HPDE6-E6E7 (cell line): ENCODE measurements around the gene PFKL.

ENCODE experiments used
- DNase-seq: peaks from one replicate; pipeline ENCODE4 v3.0.0; 2011; ENCODE audit warnings: missing footprints; ENCODE audit errors: extremely low spot score

The PFKL gene

DNA sequence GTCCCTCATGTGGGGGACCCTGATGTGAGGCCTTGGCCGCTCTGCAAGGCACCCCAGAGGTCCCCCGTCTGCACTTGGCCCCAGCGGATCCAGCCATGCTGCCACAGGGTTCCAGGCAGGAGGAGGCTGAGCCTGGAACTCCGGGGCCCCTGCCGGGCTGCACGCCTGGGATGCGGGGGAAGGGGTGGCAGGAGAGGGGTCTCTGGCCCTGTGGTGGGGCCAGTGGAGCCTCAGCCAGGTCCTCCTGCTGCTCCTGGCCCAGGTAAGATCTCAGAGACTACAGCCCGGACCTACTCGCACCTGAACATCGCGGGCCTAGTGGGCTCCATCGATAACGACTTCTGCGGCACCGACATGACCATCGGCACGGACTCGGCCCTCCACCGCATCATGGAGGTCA is 12.9 kb downstream of the PFKL start:
- DNase-seq = no peak

DNA sequence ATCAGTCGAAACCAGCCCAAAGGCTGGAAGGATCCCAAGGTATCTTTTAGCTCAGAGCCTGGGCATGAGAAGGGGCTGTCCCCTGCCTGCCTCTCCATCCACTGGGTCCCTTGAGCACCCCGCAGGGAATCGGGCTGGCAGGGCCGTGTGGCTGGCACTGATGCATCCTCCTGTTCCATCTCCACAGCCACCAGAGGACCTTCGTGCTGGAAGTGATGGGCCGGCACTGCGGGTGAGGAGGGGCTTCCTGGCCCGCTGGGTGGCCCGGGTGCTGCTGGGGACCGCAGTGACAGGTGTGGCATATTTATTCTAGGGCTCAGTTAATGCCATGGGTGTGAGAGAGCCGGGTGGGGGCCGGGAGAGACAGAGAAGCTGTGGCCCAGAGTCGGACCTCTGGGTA is 13.6 kb downstream of the PFKL start:
- no peak for DNase-seq

DNA sequence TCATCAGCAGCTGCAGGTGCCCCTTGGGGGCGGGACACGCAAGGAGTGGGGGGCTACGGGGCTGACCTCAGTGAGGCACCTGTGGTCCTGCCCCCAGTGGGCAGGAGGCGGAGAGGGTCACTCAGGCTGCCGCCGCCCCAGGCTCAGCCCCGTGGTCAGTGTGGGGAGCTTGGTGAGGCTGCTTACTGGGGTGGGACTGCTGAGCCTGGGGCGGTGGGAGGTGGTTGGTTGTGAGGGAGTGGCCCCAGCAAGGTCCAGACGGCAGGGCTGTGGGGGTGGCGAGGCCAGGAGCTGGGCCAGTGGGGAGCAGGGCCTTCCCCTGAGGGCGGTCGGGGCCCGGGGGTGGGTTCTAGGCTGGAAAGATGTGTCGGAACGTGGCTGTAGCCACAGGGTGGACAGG is 14.3 kb downstream of the PFKL start:
- no peak for DNase-seq

DNA sequence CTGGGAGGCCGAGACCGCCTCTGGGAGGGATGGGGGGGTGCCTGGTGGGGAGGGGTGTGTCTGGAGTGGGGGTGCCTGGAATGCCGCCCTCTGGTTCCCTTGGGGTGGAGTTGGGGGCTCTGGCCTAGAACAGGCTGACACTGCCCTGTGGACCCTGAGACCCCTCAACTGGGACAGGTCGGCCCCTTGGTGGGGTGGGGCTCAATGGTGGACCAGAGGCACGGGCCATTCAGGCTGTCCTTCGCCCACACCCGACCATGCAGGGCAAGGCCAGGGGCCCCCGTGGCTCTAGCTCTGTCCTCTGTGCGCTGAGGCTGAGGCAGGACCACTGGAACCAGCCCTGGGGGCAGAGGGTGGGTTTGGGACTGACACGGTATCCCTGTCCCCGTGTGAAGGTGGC is 14.7 kb downstream of the PFKL start:
- DNase-seq = no peak

DNA sequence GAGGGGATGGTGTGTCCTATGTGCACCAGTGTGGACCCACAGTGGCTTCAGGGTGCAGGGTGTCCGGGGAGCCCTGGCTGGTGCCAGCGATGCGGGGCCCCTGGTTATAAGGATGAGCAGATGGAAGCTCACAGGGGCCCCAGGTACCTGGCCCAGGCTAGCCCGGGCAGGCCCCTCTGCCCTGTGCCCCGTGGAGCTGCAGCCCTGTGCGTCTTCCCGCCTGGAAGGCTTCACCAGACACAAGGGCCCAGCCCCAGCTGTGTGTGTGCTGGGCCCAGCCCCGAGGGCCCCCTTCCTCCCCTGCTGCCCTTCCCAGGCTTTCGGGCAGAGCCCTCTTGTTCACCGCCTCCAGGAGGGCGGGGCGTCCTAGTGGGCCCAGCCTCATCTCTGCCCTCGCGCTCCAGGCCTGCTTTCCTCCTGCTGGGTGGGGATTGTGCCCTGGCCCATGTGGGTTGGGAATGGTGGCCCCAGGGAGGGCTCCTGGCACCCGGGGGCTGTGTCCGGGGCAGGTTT is 15.9 kb downstream of the PFKL start:
- no peak for DNase-seq

DNA sequence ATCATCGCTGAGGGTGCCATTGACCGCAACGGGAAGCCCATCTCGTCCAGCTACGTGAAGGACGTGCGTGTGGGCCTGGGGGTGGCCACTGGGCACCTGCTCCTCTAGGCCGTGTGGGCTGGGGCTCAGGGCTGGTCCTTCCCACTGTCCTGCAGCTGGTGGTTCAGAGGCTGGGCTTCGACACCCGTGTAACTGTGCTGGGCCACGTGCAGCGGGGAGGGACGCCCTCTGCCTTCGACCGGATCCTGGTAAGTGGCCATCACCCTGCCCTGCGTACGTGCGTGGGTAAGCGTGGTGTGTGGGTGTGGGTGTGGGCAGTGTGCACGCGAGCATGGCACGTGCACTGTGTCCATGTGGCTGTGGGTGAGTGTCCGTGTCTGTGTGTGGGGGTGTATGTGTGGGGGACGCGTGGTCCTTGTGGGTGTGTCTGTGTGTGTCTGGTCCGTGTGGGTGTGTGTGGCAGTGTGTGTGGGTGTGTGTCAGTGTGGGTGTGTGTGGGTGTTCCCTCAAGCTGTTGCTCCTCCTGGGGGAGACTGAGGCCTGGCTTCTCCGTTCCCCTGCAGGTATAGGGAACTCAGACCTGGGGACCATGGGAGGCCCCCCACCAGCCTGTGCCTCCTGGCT is 16.5 kb downstream of the PFKL start:
- no peak for DNase-seq

DNA sequence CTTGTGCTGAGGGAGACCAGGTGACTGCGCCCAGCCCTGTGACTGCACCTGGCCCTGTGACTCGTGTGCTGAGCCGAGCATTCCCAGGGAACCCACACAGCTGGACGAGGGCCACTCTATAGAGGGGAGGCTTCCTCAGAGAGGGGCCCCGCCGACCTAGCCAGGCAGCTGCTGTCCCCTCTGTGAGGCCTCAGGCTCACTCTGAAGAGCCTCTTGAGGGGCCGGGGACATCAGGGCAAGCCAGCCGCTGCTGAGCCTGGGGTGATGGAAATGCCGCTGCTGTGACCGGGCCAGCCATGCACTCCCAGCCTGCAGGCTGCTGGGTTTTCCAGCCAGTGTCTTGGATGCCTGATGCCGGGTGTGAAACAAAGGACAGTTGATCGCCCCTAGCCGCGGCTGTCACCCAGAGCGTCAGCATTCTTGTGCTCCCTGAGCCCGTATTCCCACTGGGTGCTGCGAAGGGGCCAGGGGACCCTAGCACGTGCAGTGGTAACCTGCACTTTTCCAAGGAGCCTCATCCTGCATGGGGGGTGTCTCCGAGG is 17.5 kb downstream of the PFKL start:
- no peak for DNase-seq

DNA sequence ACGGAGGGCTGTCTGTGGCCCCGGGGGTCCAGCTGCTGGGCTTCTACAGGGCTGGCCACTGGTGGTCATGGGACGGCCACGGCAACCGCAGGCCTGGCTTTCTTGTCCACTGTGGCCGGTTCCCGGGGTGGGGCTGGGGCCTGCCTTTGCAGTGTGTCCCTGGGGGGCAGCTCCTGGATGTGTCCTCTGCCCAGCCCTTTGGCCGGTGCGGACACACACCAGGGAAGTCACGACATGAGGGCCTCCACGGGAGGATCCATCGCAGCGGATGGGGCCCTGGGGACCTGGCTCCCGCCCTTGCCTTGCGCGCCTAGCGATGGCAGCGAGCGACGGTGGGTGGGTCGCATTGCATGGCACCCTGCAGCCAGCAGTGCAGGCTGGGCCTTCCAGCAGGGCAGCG is 18.0 kb downstream of the PFKL start:
- no peak for DNase-seq

DNA sequence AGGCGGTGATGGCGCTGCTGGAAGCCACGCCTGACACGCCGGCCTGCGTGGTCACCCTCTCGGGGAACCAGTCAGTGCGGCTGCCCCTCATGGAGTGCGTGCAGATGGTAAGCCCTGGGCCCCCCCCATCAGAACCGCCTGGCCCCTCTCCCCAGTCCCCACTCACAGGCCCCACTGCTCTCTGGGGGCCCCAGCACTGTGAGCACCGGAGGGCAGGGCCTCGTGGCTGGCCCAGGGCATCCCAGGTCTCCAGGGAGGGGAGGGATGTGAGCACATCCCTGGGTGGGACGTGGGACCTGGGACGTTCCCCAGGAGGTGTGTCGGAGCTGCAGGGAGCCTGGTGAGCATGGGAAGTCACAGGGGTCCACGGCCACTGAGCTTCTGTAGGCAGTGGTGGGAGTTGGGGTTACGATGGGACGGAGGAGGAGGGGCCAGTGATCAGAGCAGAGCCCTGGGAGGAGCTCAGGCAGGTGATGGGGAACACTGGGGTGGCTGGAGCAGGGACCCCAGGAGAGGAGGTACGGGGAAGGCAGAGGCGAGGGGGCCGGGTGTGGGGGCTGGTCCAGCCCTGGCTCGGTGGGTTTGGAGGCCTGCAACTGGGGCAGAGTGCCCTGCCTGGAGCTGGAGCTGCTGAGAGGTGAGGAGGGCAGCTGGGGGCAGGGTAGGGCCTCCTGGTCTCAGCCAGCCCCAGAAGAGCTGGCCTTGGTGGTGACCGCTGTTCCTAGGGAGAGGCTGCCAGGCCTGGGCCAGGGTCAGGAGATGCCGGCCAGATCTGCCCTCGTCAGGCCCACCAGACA is 18.8 kb downstream of the PFKL start:
- DNase-seq = no peak

DNA sequence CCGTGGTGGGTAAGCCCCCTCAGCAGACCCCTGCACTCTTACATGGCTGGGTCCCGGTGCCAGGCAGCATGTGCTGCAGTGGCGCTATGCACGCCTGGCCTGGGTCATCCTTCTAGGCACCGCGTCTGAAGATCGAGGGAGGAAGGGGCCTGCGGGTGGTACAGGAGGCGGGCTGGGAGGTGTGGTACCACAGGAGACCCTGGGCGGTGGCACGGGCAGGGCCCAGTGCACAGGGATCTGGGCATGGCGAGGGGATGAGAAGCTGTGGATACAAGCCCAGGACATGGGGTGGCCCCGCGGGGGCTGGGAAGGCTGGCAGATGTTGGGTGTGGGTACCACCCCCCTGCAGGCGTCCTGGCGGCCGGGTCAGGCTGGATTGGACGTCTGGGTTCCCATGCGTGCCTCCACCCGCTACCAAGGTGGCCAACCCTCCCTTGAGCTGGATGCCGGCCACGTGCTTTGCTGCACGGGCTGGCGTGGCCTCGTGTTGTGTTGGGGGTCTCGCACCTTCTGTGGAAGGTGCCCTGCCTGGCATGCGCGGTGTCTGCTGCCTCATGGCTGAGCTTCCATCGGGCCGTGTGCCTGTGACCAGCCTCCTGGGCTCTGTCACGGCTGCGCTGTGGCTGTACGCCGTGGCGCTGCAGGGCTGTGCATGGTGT is 19.7 kb downstream of the PFKL start:
- DNase-seq = no peak

DNA sequence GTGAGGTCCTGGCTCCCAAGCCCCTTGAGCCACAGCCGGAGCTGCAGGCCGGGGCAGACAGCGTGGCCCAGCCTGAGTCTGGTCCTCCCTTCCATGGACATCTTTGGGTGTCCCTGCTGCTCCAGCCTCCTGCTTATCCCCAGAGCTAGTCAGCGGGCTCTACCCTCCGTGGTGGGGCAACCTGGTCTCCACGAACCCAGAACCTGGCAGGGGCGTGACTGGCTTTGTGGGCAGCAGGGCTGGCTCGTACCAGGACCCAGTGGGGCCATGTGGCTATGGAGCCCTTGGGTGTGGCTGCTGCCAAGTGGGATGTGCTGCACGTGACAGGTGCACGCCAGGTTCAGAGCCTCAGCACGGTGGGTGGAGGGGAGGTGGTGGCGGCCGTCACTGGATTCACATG is 21.0 kb downstream of the PFKL start:
- DNase-seq = no peak

DNA sequence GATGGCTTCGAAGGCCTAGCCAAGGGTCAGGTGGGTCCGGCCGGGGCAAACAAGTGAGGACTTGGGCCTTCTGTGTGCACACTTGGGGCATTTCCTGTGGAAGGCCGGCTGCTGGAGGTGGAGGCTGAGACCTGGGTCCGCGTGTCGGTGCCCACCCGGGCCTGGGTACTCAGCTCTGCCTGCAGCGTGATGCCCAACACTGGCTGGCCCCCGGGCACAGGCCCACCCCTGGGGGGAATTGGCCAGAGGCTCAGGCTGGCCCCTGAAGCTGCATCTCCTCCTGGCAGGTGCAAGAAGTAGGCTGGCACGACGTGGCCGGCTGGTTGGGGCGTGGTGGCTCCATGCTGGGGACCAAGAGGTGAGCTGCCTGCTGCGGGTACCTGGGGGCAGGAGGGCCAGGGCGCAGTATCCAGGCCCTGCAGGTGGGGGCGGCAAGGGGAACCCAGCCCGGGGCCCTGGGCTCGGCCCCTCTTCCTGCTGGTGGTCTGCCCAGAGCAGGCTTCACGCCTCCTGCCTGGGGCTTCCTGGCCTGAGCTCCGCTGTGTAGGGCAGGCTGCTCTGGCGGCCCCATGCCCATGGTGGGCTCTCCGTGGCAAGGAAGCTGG is 22.1 kb downstream of the PFKL start:
- no peak for DNase-seq

DNA sequence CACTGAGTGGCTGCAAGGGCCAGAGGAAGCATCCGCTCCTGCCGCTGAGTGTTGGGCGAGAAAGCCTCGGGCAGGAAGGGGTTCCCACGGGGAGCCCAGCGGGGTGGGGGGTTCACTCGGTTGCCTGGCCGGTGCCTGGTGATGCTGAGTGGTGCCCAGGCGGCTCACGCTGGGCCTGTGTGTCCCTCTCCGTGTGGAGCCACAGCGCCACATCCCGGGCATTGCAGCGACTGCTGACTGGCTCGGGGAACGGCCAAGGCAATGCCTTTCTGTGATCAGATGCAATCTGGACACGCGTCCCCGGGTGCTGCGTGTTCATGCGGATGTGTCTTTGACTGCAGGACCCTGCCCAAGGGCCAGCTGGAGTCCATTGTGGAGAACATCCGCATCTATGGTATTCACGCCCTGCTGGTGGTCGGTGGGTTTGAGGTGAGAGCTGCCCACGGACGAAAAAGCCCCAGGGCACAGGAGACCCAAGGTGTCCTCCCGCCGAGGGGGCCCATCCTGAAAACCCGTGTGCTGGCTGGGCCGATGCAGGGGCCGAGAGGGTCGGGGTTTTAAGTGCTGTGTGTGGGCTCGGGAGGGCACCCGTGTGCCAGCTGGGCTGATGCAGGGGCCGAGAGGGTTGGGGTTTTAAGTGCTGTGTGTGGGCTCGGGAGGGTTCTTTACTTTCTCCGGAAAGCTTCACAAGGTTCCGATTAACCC is 22.9 kb downstream of the PFKL start:
- no peak for DNase-seq

DNA sequence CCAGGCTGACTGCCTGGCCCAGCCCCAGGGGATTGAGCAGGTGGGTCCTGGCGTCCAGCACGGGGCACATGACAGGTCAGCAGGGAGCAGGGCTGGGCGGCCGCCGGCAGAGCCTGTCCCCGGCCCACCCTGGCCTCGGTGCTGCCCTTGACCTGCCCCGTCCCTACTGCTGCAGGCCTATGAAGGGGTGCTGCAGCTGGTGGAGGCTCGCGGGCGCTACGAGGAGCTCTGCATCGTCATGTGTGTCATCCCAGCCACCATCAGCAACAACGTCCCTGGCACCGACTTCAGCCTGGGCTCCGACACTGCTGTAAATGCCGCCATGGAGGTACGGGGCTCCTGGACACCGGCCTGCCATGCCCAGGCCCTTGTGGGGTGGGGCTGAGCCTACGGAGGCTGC is 23.7 kb downstream of the PFKL start:
- no peak for DNase-seq

DNA sequence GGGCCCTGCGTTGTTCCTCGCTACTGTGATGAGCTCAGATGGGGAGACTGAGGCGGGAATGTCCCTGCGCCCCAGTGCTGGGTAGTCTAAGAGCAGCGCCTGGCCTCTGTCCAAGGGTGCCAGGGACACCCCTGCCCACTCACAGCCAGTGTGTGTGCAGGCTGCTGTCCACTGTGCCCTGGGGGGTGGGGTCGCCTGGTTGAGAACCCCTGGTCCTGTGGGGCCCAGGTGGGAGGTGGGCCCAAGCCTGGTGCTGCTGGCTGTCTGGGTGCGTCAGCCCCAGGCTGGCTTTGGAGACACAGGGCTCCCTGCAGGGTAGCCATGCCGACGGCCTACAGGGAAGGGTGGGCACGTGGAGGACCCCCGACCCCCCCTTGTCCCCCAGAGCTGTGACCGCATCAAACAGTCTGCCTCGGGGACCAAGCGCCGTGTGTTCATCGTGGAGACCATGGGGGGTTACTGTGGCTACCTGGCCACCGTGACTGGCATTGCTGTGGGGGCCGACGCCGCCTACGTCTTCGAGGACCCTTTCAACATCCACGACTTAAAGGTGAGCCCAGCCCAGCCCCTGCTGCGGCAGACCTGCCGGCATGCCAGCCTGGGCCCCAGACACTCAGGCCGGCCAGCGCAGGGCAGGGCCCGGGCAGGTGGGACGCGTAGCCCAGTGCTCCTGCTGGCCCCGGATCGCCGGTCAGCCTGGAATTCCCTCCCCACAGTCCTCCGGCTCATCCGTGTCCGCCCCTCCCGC is 24.4 kb downstream of the PFKL start:
- no peak for DNase-seq

DNA sequence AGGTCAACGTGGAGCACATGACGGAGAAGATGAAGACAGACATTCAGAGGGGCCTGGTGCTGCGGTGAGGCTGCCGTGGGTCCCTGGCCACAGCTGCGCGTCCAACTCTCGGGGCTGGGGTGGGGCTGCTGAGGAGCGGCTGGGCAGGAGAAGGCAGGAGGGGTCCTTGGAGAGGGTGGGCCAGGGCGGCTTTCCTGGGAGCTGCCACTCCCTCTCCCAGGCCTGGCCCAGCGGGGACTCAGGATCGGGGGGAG is 24.9 kb downstream of the PFKL start:
- no peak for DNase-seq

DNA sequence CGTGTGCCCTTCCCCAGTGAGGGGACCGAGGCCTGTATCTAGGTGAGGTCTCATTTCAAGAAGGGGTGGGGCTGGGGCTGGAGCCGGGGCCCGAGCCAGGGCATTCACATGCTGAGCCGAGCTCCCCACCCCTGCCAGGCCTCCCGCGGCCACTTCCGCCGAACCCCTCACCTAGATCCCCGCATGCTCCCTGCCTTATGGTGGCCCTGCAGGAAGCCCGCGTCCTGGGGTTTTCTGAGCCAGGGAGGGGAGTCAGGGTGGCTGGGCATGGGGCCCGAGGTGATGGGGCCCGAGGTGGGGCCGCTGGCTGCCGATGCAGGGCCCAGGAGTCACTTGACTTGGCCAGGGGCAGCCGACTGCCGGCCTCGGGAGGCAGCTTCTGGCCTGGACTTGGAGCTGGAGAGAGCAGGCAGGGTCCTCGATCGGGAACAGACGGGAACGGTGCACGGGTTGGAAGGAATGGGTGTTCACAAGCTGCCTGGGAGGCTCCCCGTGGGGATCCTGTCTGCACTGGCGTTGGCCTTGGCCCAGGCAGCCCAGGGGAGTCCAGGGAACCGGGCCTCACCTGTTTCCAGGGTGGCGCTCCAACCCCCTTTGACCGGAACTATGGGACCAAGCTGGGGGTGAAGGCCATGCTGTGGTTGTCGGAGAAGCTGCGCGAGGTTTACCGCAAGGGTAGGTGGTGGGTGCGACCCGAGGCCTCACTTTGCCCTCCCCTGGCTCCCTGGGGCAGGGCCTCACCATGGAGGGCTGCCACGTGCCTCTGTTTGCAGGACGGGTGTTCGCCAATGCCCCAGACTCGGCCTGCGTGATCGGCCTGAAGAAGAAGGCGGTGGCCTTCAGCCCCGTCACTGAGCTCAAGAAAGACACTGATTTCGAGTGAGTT is 25.8 kb downstream of the PFKL start:
- no peak for DNase-seq

DNA sequence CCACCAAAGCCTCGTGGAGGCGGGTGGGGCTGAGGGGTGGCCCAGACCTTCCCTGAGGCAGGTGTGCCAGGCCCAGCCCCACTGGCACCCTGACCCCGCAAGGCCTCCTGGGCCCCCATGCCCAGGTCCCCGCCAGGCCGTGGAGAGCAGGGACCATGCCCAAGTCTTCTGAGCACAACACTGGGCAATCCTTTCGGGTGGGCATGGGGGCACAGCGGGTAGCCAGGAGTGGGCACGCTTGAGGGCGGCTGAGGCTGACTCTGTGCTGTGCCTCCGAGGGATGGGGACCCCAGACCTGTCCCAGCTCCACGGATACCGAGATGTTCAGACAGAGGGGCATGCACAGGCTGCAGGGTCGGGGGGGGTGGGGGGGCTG is 26.4 kb downstream of the PFKL start:
- no peak for DNase-seq

DNA sequence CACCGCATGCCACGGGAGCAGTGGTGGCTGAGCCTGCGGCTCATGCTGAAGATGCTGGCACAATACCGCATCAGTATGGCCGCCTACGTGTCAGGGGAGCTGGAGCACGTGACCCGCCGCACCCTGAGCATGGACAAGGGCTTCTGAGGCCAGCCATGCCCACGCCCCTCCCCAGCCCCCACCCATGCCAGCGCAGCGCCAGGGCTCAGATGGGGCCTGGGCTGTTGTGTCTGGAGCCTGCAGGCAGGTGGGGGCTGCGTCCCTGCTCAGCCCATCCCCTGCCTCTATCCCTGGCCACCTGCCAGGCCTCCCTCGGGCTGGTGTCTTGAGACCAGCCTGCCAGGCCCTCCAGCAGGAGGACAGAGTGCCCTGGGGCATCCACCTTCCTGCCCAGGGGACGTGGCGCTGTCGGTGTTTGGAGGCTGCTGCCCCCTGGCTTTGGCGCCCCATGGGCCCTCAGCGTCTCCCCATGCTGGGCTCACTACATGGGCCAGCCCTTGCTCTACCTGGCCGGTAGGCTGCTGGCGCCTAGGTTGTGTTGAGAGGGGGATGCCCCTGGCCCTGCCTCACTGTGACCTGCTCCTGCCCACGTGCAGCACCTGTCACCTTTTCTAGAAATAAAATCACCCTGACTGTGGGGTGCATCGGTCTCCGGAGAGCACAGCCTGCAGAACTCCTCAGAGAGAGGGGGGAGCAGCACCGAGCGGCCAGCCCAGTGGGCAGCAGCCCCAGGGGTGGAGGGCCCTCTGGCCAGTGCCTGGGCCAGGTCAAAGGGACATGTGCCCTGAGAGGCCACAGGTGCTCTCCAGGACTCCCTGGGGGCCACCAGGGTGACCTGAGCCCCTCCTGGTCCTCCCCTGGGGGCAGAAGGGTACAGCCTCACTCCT is 27.1 kb downstream of the PFKL start:
- DNase-seq = no peak
